Stimulated activated CD8-positive, alpha-beta memory T cell treated with anti-CD3 and anti-CD28 coated beads, Interleukin-4, amount 100 ng/mL, for 24 hours (primary cell): Measurements from ENCODE around the gene CDH12.
"Not testable (repeated sequence)": the region's sequence is repeated elsewhere in the genome, so short reads cannot be mapped to it uniquely, and the experiment has no call there.

Experiments
- DNase-seq: peaks from one replicate; pipeline ENCODE4 v3.0.0-alpha.2; 2020; ENCODE audit warnings: low read depth

The CDH12 gene

DNA sequence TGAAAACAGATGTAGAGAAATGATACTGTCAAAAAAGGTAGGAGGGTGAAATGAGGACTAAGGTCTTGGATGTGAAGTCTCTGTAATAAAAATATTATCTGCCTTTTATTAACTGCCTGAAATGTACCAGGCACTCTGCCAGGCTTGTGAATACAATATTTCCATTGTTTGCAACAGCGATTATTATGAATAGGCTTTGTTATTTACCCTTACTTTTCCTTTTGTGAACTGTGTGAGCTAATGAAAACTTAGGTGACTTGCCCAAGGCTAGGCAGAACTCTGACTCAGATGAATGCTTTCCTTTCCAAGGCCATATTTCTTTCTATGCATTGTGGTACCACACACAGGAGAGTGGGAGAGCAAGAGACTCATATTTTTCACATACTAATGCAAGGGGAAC is 204.1 kb downstream of the CDH12 start:
- no peak for DNase-seq

DNA sequence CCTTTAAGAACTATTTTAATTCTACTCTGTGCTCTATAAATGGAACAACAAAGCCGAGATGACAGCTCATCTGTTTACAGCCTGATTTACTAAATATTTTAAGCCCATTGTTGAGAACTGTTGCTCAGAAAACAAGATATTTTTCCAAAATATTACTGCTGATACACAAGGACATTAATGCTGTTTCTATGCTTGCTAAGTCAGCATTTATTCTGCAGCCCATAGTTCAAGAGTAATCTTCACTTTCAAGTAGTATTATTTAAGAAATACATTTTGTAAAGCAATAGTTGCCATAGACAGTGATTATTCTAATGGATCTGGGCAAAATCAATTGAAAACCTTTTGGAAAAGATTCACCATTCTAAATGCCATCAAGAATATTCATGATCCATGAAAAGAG is 208.3 kb downstream of the CDH12 start:
- DNase-seq, result no peak

DNA sequence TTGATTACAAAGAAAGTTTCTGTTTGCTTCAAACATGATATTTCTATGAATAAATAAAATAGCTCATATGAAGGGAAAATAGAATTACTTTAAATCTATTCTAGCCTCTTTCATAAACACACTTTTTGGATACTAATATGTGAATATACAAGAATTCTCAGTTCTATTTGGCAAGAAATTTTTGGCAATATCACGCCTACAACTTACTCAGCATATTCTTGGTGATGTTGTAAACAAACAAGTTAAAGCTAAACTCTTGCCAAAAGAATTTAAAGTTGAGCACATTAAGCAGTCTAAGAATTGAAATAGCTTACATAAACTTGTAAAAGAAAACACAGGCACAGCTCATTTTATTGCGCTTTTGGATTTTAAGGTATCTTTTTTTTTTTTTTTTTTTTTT is 209.8 kb downstream of the CDH12 start:
- DNase-seq, result no peak

DNA sequence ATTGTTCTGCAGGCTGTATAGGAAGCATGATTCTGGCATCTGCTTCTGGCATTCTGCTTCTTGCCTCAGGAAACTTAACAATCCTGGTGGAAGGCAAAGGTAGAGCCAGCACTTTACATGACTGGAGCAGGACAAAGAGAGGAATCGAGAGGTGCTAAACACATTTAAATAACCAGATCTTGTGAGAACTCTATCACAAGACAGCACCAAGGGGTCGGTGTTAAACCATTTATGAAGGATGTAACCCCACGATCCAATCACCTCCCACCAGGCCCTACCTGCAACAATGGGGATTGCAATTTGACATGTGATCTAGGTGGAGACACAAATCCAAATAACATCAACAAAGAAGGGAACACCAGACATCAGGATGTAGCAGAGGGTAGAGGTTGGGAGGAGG is 221.5 kb downstream of the CDH12 start:
- DNase-seq, result no peak

DNA sequence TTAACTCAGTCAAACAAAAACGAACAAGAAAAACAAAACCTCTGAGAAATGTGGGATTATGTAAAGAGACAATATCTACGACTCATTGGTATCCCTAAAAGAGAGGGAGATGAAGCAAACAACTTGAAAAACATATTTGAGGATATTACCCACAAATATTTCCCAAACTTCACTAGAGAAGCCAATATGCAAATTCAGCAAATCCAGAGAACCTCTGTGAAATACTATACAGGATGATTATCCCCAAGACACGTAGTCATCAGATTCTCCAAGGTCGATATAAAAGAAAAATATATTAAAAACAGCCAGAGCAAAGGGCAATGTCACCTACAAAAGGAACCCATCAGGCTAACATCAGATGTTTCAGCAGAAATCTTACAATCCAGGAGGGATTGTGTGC is 226.1 kb downstream of the CDH12 start:
- DNase-seq, result no peak

DNA sequence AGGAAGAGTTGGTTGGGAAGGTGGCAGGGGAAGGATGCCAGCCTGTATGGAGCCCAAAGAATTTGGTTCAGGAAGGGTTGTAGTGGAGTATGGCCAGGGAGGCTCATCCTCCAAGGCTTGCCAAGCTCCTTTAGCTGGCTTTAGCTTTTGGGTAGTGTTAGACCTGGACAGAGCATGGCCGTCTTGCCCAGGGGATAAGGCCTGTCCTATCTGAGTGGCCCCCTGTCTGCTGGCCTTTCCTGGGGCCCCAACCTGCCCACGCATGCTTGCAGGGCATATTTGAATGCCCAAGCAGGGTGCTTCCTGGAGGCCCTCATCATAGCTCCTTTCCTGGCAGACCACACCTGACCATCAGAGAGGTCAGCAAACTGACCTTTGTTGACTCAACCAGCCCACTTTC is 227.7 kb downstream of the CDH12 start:
- no peak for DNase-seq

DNA sequence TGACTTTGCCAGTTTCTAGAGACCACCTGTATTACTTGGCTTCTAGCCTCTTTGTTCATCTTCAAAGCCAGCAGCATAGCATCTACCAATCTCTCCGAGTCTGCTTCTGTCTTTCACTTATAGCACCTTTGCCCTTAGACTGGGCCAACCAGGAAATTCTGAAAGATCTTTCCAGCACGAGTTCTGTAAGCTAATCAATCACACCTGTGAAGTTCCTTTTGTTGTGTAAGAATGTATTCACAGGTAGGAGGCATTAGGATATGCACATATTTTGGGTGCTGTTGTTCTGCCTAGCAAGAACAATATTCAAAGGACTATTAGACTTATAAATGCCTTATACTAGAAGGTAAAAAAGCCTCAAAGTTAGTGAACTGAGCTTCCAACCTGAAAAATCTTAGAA is 232.1 kb downstream of the CDH12 start:
- no peak for DNase-seq

DNA sequence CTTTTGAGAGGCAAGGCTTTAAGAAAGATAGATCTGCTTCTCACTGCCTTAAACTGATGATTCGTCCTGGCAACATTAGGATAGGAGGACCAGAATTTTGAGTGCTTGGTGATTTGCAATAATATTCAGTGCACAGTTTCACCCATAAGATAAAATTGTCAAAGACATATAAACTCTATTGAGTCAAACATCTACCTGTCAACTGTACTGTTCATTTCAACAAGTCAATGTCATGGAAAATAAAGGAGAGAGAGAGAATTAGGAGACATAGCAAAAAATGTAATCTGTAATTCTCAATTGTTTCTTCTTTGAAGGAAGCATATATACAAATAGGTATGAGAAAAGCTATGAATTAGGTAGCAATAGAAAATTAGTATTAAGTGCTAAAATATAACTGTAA is 237.2 kb downstream of the CDH12 start:
- DNase-seq, result no peak

DNA sequence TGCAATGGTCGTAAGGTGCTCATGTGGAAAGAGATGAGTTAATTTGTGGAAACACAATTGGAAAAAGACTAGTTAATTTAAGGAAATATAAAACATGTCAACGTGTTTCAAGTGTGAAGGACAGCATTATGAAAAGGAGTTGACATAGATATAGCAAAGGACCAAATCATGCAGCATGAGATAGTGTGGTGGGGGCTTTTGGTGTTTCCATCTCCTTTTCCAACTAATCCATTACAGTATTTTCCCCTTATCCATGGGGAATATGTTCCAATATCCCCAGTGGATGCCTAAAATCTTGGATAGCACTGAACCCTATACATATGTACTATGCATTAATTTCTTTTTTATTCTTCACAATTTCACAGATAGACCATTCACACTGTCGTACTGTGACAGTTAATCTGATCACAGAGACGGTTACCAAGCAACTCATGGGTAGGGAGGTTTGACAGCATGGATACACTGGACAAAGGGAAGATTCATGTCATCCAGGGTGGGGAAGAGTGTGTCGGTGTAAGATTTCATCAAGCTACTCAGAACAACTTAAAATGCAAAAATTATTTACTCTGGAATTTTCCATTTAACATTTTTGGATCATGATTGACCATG is 238.6 kb downstream of the CDH12 start:
- no peak for DNase-seq

DNA sequence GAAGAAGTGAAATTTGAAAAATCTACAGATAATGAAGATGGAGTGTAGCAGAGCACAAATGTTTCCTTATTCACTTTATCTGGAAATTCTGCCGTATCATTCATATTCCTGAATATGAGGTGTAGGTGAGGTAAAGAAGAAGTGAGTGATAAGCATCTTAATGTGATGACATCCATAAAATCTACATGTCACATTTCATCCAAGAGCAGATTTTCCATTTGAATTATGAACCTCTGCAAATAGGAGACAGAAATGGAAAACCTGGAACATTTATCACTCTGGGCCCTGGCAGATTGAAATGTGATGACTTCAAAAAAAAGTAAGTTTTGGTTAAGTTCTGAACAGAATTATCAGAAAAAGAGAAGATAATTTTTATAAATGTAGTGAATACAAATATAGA is 240.2 kb downstream of the CDH12 start:
- DNase-seq, result no peak

DNA sequence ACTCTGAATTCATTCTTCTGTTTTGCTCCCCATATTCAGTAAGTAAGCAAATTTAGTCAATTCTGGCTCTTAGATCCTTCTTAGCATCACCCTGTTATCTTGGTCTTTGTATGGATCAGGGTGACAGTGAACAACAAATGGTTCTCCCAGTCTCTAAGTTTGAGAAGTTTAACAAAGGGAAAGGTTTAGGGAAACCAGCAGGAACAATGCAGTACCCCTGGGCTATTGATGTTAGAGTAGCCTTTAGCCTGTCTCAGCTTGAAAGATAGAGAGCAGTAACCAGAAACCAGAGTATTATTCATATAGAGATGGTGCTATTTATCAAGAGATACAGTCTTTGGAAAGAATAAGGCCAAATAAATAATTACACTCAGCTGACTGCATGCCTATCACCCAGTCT is 241.8 kb downstream of the CDH12 start:
- DNase-seq, result no peak

DNA sequence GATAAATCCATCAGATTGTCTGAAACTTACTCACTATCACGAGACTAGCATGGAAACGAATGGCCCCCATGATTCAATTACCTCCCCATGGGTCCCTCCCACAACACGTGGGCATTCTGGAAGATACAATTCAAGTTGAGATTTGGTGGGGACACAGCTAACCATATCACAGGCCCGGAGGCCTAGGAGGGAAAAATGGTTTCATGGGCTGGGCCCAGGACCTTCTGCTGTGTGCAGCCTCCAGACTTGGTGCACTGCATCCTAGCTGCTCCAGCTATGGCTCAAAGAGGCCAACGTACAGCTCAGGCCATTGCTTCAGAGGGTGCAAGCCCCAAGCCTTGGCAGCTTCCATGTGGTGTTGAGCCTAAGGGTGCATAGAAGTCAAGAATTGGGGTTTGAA is 245.6 kb downstream of the CDH12 start:
- DNase-seq, result not testable (repeated sequence)

DNA sequence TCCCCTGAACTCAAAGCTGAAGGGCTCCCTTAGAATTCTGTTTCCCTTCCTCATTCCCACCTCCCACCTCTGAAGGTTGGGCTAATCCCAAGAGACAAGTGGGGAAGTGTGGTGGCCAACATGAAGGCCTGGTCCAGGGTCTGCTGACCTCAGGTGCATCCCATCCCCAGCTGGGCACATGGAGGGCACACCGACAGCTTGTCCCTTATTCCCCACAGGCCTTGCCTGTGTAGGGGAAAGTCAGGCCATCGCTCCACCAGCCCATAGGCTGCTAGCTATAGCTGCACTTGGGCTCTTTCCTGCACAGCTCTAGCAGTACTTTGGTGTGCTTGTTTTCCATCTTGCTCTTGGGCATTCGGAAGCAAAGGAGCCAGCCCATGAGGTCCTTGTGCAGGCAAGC is 247.7 kb downstream of the CDH12 start:
- no peak for DNase-seq

DNA sequence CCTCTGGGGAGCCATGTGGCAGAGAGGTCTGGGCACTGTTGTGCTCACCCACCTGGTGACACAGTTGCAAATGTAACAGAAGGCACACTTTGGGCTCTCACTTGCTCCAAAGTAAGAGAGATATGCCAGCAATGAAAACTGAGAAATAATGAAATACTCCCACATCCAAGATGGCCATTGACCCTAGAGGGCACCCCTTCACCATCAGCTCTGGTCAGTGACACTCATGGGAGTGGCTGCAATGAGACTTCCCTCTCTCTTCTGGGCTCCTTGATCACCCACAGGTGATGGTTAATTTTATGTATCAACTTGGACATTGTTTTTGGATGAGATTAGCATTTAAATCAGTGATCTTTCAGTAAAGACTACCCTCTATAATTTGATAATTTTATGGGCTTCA is 248.4 kb downstream of the CDH12 start:
- no peak for DNase-seq

DNA sequence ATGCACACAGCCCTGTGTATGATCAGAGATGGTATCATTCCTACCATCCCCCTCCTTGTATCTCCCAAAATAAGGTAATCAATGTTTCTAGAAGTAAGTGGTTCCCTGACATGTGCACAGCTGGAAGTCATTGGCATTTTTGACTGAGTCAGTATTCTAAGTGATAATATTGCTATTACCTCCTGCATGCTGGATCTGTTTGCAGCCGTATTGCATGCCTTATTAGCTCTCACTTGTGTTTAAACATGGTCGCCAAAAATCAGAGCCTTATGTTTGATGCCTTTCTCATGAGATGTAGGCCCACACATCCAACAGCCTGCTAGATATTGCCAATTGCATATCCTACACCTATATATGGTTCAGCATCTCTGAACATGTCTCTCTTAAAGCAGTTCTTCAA is 254.3 kb downstream of the CDH12 start:
- no peak for DNase-seq

DNA sequence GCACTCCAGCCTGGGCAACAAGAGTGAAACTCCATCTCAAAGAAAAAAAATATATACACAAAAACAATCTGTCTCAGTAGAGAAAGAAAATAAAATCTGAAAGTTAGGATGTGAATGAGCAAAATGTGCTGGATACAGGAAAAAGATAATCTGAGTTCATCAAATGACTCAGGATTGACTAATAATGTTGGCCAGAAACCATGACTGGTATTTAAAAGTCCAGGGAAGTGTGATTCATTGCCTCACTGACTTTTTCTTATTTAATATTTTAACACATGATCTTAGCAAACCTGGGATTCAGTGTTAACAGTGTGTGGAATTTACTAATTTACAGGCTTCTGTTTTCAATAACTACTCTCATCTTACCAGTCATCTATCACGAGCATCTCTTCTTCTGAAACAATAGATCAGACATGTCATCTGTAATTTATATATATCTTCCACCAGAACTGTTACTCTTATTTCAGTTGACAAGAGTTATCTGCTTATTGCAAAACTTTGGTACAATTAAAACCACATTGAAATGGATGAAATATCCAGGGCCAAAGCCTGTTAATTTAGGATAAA is 256.7 kb downstream of the CDH12 start:
- no peak for DNase-seq

DNA sequence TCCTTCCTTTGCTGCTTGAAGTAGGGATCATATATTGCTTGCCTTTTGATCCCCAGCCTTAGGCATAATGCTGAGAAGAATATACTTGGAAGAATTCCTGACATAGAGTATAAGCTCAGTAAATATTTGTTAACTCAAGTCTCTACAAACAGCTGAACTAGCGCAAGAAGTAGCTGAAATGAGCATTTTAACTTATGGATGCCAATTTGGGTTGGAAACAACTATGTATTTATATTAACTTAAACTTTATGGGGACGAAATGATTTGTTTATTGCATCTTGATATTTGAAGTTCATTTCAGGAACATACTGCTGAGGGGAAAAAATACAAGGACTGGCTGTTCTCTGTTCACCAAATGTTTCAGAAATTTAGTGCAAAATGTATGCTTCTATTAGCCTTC is 258.7 kb downstream of the CDH12 start:
- DNase-seq, result no peak

DNA sequence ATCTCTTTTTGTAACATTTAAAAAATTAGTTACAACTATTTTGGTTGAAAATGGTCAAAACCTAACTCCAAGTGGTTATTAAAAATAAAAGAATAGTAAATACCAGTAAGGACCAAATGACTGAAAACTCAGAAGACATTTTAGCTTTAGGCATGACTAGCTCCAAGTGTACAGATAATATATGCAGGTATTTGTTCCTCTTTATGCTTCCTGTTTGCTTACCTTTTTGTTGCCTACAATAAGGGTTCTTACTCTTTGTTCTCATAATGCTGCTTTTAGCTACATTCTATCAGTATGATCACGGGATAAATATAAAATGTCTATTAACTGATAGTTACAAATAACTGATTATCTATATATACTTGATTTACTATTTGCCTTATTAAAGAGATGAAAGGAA is 259.6 kb downstream of the CDH12 start:
- DNase-seq, result no peak

DNA sequence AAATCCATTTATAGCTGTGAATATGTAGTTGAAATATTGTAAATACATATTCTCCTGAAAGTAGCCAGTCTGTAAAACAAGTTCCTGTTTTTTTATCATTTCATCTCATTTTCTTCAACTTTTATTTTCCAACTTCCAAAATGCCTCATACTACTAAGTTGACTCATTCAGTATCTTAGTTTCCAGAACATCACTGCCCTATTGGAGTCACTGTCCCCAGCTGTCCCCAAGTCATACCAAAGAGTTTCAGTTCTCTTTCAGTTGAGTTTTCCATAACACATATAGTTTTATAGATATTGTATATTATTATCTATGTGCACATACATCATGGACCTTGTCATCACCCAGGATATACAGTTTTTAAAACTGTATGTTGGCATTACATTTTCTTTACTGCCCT is 261.7 kb downstream of the CDH12 start:
- no peak for DNase-seq

DNA sequence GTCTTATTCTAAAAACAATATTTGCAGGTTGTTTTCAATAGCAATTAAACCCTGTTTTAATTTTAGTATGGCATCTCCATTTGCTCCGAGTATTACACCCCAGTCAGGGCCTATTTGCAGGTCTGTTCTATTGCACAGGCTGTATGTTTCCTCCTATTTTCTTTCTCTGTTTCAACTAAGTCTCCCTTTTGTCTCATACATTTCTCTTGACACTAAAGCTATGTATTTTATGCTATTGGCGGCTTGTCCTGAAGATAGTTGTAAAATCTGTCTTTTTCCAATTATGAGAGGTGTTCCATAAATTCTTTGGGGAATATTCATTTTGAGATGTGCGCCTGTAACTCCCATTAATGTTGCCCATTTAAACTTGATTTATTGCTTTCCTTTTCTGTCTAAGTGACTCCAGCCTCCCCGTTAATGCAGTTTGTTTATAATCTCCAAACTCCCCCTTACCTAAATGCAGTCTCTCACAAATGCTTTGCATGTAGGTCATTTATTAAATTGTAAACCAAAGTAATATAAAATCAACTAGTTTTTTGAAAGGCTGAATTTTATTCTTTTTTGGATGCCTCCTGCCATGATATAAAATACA is 262.4 kb downstream of the CDH12 start:
- DNase-seq, result no peak

DNA sequence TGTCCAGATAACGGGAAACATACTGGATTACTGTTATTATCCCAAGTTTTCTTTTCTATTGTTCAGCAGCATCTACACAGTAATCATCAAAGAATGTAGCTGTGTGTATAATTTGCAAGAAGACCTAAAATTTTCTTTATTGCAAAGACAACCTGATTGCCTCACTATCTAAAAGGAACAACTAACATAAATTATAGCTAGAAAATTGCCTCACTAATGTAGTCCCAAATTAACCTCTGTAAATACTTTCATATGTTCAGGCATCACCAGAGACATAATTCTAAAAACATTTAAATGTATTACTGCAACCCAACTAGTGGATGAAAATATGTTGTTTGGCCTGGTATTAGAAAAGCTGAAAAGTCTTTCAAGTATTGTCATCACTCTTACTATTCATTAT is 275.4 kb downstream of the CDH12 start:
- DNase-seq, result no peak

DNA sequence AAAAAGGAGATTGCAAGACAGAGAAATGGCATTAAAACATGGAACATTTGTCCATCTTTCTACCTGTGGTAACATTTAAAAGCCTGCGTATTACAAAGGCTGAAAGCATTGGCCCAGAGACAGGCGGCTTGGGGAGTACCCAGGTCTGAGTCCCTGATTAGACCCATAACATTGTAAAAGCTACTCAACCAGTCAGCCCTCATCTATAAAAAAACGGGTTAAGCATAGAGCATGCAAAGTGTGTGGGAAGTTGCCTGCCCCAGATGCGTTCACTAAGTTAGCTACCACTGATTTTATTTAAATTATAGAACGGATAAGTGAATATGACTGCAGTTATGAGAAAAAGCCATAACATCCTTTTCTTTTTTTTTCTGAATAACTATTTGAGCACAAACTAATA is 276.1 kb downstream of the CDH12 start:
- no peak for DNase-seq

DNA sequence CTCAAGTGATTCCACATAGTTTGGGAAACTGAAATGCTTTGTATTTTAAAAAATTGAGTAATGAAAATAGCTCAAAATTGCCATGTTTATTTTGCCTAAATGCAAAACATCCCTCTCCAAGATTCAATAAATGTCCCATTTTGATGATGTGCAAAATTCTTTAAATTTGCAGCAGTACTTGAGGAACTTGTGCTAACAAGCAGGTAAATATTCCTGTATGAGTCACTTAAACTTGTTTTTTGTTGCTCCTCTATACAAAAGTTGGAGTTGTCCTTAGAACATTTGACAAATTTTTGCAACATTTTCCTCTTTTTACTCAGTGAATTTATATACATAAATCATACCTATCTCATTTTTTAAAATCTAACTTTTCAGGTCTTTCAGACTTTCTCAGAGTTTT is 280.2 kb downstream of the CDH12 start:
- no peak for DNase-seq

DNA sequence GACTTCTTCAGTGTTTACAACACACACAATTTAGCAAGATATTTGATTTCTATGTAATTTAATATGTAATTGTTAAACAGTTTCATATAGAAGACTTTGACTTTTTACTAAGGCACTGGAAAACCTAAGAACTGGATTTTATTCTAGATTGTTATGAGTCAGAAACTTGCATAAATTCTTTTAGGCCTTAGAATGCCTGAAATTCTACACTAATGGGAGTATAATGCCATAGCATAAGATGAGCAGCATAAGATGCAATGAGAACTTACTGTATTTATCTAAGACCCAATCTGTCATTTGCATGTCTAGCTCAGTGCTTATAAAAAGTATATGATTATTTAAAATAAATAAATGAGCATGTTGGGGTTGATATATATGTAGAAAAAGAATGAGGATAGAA is 285.2 kb downstream of the CDH12 start:
- no peak for DNase-seq
